ENCODE results near the gene SELENOF.
"Not testable (repeated sequence)": the region's sequence is repeated elsewhere in the genome, so short reads cannot be mapped to it uniquely, and the experiment has no call there.

Gene SELENOF

GRCh38 chr1:86819970-86820369, 94.0 kb downstream of the SELENOF start:
- H3K4me3 ChIP-seq (ENCODE audit: low read depth, low read length), result not testable (repeated sequence)

GRCh38 chr1:86817246-86817826, 96.6 kb downstream of the SELENOF start:
- H3K4me3 ChIP-seq (ENCODE audit: low read depth, low read length), result not testable (repeated sequence)

DNA sequence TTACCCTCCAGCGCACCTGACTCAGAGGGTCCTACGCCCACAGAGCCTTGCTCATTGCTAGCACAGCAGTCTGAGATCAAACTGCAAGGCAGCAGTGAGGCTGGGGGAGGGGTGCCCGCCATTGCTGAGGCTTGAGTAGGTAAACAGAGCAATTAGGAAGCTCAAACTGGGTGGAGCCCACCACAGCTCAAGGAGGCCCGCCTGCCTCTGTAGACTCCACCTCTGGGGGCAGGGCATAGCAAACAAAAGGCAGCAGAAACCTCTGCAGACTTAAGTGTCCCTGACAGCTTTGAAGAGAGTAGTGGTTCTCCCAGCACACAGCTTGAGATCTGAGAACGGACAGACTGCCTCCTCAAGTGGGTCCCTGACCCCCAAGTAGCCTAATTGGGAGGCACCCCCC, 99.8 kb downstream of the SELENOF start:
- not testable (repeated sequence) for H3K4me3 ChIP-seq (ENCODE audit: low read depth, low read length)
